K562 (cell line): ENCODE measurements around the gene PRR35. TPM values are rescaled to one million over a fixed set of nuclear protein-coding genes. Genes with fewer than 3 reads are reported as not detected.

Source experiments
- CEBPG ChIP-seq, 3 experiments: fragments of 200-800 bp in 1 of 3; sonication (Bioruptor generic) in 1 of 3; sonication (generic) in 1 of 3; formaldehyde crosslinking in 1 of 3; IDR thresholded peaks in 2 of 3; conservative IDR thresholded peaks in 1 of 3; 2 replicates each; pipeline versions ENCODE4 v1.6.1 to v1.8.0; 2016 to 2022; ENCODE audit warnings: missing compliant biosample characterization in 2 of 3, missing genetic modification characterization in 2 of 3, mild to moderate bottlenecking in 1 of 3, missing genetic modification reagents in 1 of 3
- ERF ChIP-seq: fragments of 450-650 bp; formaldehyde crosslinking; IDR thresholded peaks from 2 replicates; pipeline ENCODE4 v1.4.0; 2020; ENCODE audit warnings: mild to moderate bottlenecking, mixed read lengths
- ETS2 ChIP-seq: IDR thresholded peaks from 2 replicates; pipeline ENCODE4 v1.6.1; 2016; ENCODE audit warnings: borderline replicate concordance, missing genetic modification characterization, mild to moderate bottlenecking, moderate library complexity, missing compliant biosample characterization; ENCODE audit not compliant: poor library complexity, severe bottlenecking
- ETV1 ChIP-seq: fragments of 450-650 bp; conservative IDR thresholded peaks from 2 replicates; pipeline ENCODE4 v1.6.1; 2016; ENCODE audit warnings: missing genetic modification characterization, control low read depth, low read depth, missing compliant biosample characterization
- HES1 ChIP-seq: fragments of 450-650 bp; IDR thresholded peaks from 2 replicates; pipeline ENCODE4 v1.6.1; 2016; ENCODE audit warnings: low read depth, mild to moderate bottlenecking, moderate library complexity
- SP1 ChIP-seq: sonication (generic); formaldehyde crosslinking; IDR thresholded peaks from 2 replicates; pipeline ENCODE4 v1.8.1; 2022; ENCODE audit warnings: mild to moderate bottlenecking, missing genetic modification reagents
- USF2 ChIP-seq: sonication (generic); formaldehyde crosslinking; IDR thresholded peaks from 2 replicates; pipeline ENCODE4 v1.5.0; 2020; ENCODE audit warnings: missing genetic modification reagents
- XRCC5 ChIP-seq: fragments of 200-400 bp; formaldehyde crosslinking; IDR thresholded peaks from 2 replicates; pipeline ENCODE4 v1.6.1; 2017; ENCODE audit warnings: low read depth, mild to moderate bottlenecking, low read length
- ZBTB40 ChIP-seq, 2 experiments: fragments of 450-650 bp in 1 of 2; sonication (generic) in 1 of 2; formaldehyde crosslinking in 1 of 2; IDR thresholded peaks; 2 replicates each; pipeline versions ENCODE4 v1.7.1 to v1.9.0; 2016 to 2022; ENCODE audit warnings: inconsistent platforms in 1 of 2, mild to moderate bottlenecking in 1 of 2, missing genetic modification reagents in 1 of 2
- ZNF354B ChIP-seq: fragments of 250-450 bp; sonication (Bioruptor Pico); IDR thresholded peaks from 2 replicates; pipeline ENCODE4 v1.4.0; 2020
- ZNF512 ChIP-seq: IDR thresholded peaks from 2 replicates; pipeline ENCODE4 v1.6.1; 2016; ENCODE audit warnings: missing genetic modification characterization, missing compliant biosample characterization
- ZNF57 ChIP-seq: fragments of 450-650 bp; formaldehyde crosslinking; IDR thresholded peaks from 2 replicates; pipeline ENCODE4 v1.4.0; 2020; ENCODE audit warnings: mild to moderate bottlenecking, moderate library complexity
- ZNF589 ChIP-seq: fragments of 200-800 bp; sonication (Bioruptor generic); IDR thresholded peaks from 2 replicates; pipeline ENCODE4 v1.6.1; 2016; ENCODE audit warnings: low read depth, missing genetic modification characterization, missing compliant biosample characterization
- ZNF766 ChIP-seq: fragments of 200-800 bp; sonication (Bioruptor generic); conservative IDR thresholded peaks from 2 replicates; pipeline ENCODE4 v1.6.1; 2016; ENCODE audit warnings: missing genetic modification characterization, missing compliant biosample characterization
- polyA plus RNA-seq, 8 experiments: library from polyadenylated mRNA; depleted of rRNA in 4 of 8; stranded (reverse) in 5 of 8; unstranded in 3 of 8; fragments of >200 nt; fragmentation: Nextera tagmentation in 2 of 8; fragmentation: Illumina TruSeq in 1 of 8; extraction: Ambion mirVana in 2 of 8; extraction: Trizol in 1 of 8; gene quantifications; 2 replicates each; pipeline versions ENCODE4 v1.2.1 to v1.2.3, GENCODE V29; 2011 to 2014; ENCODE audit warnings: inconsistent platforms in 1 of 8, missing spikeins in 1 of 8
- total RNA-seq, 7 experiments: library from RNA; depleted of rRNA in 6 of 7; stranded (reverse); fragments of >200 nt in 6 of 7; fragmentation: Illumina TruSeq in 2 of 7; extraction: Trizol in 2 of 7; gene quantifications; 2 replicates each; pipeline versions ENCODE4 v1.2.1 to v1.2.3, GENCODE V29; 2011 to 2021; ENCODE audit warnings: low replicate concordance in 1 of 7

PRR35 gene
- total and polyA plus RNA-seq, 9 of the 15 experiments (the other 6 are each of a cell fraction or from before 2014, with no cell fraction given) = 0.17 to 0.45 (median 0.21) TPM; not detected in 5

- TF ChIP-seq ZBTB40 (IDR thresholded peaks at IDR 0.05) (peak; percentile 42; the same call in 1 of the 2 replicates), ZBTB40 (CRISPR knock-in tag; IDR thresholded peaks at IDR 0.05) (no peak), ETS2 (tag) (no peak), SP1 (no peak), XRCC5 (no peak), ZNF589 (CRISPR knock-in tag) (no peak), USF2 (CRISPR knock-in tag) (no peak), ERF (CRISPR knock-in tag) (peak; percentile 79; the same call in 1 of the 2 replicates), CEBPG (CRISPR knock-in tag; IDR thresholded peaks at IDR 0.05) (no peak), CEBPG (tag; conservative IDR thresholded peaks at IDR 0.05 in 1 of 2, IDR thresholded peaks at IDR 0.05 in 1 of 2) (no peak), ZNF766 (CRISPR knock-in tag) (no peak), ZNF57 (CRISPR knock-in tag) (no peak), HES1 (no peak), ZNF512 (no peak), ETV1 (tag) (no peak), ZNF354B (CRISPR knock-in tag) (no peak)
Measured at GRCh38 chr16:590188-590814, 30.1 kb downstream of the PRR35 start (continued).
